ENCODE measurements around the gene PMVK.

Gene PMVK

DNA sequence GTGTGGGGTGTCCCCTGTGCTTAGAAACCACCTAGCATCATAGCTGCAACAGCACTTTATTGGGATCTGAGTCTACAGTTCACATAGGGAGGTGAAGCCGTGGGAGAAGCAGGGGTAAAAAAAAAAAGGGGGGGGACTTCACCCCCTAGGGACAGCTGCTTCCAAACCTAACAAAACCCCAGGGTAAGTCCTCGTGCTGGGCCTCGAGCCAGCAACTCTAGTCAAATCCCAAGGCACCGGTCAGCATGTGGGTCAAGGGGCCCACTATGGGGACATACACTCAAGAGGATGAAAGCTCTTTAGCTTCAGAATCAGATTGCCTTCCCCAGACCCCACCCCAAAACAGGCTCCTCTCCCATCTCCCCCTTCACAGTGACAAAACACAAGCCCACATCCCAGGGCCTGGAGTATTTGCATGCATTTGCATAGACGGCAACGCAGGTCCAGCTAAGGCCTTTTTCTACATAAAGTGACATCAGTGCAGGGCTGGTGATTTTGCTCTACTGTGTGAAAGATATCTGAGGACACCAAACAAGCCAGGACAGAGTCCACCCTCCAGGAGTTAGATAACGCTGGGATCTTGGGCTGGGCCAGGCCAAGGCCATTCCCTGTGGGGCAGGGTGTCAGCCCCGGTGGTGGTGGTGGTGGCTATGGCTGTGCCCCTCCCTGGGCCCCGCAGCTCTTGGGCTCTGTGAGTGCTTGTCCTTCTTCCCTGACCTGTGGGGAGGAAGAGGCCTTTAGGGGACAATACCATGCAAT lies 8.1 kb upstream of the PMVK start:
- DNase-seq (ENCODE audit: low spot score in 2 of 2) = no peak
- H3K9me3 Mint-ChIP-seq = no peaks in the 10 kb centered on the region
- ATAC-seq = no peak
- peaks cover 58% of the 10 kb centered on the region for H3K36me3 Mint-ChIP-seq
- H3K4me3 Mint-ChIP-seq = peak overlapping the region; percentile 49
- H3K27ac Mint-ChIP-seq = peak overlapping the region; percentile 84
- peaks cover 63% of the 10 kb centered on the region for H3K4me1 Mint-ChIP-seq

DNA sequence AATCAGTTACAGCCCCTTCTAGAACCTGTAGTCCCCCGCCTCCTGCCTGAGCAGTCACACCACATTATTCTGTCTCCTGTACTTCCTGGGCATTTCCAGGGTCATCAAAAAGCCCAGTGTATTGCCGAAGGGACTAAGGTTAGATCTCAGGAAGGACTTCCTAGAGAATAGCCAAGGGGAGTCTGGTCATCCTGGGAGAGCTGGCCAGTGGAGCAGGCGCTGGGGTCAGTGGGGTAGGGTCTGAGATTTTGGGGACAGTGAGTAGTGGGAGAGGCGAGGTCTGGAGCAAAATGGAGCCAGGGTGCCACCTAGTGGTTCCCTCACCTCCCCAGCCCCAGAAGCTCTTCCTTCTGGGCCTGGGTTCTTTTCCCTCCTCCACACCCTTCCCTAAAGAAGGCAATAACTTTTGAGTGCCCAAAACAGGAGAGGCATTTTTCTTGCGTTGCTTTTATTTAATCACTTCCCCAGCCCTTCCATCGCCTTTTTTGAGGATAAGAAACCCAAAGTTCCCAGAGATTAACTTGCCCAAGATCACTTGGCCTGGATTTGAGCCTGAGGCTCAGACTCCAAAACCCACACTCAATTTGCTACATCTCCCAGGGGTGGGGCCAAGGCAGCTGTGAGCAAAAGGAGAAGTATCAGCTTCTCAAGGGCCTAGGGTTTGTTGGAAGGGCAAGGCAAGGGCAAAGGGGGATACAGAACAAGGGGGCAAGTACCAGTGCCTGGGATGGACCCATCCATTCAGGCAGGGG lies 7.3 kb upstream of the PMVK start:
- Mint-ChIP-seq H3K27ac (peak overlapping the region; percentile 84), H3K4me1 (peaks cover 67% of the 10 kb centered on the region), H3K36me3 (peaks cover 55% of the 10 kb centered on the region), H3K4me3 (peak overlapping the region; percentile 49), H3K9me3 (no peaks in the 10 kb centered on the region)
- DNase-seq (ENCODE audit: low spot score in 2 of 2) = peak in 1 of 2 donors; percentile 67
- no peak for ATAC-seq

DNA sequence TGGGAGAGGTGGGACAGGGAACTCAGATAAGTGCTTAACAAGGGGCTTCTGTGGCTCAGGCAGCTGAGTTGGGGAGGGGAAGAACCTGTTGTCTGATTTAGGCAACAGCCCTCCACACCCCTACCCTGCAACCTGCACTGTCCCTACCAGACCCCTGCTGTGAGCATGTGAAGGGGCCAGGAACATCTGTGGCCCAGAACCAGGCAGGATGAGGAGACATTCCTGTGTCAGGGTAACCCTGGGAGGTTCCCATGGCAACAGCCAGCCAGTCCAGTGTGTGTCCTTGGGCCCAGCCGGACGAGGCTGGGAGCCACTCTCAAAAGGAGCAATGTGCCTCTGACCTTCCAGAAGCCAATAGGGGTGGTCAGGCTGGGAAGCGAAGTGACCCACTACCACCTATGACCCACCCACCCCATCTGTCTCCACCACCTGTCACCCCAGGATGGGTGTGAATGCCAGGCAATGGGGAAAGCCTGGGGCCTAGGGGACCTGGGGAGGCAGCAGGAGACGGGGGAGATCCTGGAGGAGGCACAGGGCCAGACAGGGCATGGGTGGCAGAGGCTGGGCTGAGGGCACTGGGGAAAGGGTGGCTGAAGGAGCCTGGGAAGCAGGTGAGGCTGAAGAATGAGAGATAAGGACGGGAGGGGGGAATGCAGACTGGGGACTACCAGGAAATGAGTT lies 5.0 kb upstream of the PMVK start:
- ATAC-seq = no peak
- H3K4me1 Mint-ChIP-seq = peaks cover 80% of the 10 kb centered on the region
- peak in 1 of 2 donors; percentile 58 for DNase-seq (ENCODE audit: low spot score in 2 of 2)
- H3K27ac Mint-ChIP-seq = peak overlapping the region; percentile 84
- H3K36me3 Mint-ChIP-seq = peaks cover 43% of the 10 kb centered on the region
- no peaks in the 10 kb centered on the region for H3K9me3 Mint-ChIP-seq
- H3K4me3 Mint-ChIP-seq = peak overlapping the region; percentile 49

DNA sequence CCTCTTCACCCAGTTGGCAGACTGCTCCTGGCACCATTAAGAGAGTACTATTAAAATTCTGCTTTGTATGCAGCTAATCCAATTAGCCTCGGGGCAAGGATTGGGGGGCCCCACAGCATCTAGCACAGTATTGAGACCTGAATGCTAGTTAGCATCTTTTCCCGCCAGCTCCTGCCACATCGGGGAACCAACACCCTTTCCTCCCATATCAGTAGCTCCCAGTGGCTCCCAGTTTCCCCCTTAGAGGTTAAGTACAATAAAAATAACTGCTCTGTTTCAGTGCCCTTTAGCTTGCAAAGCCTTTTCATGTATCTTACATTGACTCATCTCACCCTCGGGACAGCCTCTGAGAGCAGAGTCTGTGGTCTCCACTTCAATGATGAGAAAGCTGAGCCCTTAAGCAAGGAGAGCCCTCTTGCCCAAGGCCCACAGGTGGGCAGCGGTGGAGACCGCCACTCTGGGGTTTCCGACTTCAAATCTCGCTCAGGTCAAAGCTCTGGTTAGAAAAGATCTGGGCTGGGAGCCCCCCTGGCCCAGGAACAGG lies 4.2 kb upstream of the PMVK start:
- H3K4me1 Mint-ChIP-seq = peaks cover 78% of the 10 kb centered on the region
- H3K27ac Mint-ChIP-seq = peak overlapping the region; percentile 84
- no peak for DNase-seq (ENCODE audit: low spot score in 2 of 2)
- no peaks in the 10 kb centered on the region for H3K9me3 Mint-ChIP-seq
- H3K4me3 Mint-ChIP-seq = peak overlapping the region; percentile 49
- ATAC-seq = peak; percentile 32
- H3K36me3 Mint-ChIP-seq = peaks cover 39% of the 10 kb centered on the region

DNA sequence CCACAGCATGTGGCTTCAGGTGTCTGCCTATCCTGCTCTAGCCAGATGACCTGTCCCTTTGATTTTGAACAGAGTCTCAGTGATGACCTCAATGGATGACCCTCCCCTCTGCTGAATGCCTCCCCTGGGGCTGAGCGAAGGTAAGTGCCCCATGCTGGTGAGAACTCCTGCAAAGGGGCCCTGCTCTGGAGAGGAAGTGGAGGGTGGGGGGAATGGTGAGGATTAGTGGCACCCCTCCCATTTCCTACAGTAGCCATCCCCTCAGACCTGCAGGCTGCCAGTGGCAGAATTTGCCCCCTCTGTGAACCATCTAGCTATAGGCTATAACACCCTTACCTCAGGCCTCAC lies 3.7 kb upstream of the PMVK start:
- H3K27ac Mint-ChIP-seq = peak overlapping the region; percentile 84
- ATAC-seq (no peak), DNase-seq (ENCODE audit: low spot score in 2 of 2) (no peak)
- H3K4me3 Mint-ChIP-seq = peak overlapping the region; percentile 49
- H3K4me1 Mint-ChIP-seq = peaks cover 81% of the 10 kb centered on the region
- H3K36me3 Mint-ChIP-seq = peaks cover 35% of the 10 kb centered on the region
- H3K9me3 Mint-ChIP-seq = no peaks in the 10 kb centered on the region

DNA sequence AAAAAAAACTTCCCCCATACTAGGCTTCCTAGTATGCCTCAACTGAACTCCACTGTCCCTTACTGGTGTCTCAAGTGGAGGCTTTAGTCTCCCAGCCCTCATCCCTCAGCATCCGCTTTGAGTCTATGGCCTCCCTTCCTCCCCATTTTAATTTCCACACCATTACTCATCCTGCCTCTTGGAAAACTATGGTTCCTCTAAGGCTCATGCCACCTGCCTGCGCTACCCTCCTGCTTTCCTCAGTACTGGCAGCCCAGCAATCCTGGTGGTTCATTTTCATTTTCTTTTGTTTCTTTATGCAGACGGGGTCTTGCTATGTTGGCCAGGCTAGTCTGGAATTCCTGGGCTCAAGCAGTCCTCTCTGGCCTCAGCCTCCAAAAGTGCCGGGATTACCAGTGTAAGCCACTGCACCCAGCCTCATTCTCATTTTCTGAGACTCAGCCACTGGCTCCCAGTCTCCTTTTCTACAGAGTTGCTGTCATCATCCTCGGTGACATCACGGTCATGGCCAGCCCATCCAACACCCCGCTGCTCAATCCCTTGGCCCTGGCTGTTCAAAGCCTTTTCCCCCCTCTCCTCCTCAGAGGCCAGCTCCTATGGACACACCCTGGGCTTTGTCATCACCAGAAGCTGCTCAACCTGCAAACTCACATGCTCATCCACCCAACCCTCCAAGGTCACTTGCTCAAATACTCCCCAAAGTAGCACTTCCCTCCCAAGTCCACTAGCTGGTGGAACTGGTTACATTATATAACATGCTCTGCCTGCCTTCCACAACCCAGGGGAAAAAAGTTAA lies 2.3 kb upstream of the PMVK start:
- peaks cover 35% of the 10 kb centered on the region for H3K36me3 Mint-ChIP-seq
- peak overlapping the region; percentile 96 for H3K4me3 Mint-ChIP-seq
- DNase-seq (ENCODE audit: low spot score in 2 of 2) = no peak
- H3K27ac Mint-ChIP-seq = peak overlapping the region; percentile 100
- H3K4me1 Mint-ChIP-seq = peaks cover 74% of the 10 kb centered on the region
- H3K9me3 Mint-ChIP-seq = no peaks in the 10 kb centered on the region
- no peak for ATAC-seq

DNA sequence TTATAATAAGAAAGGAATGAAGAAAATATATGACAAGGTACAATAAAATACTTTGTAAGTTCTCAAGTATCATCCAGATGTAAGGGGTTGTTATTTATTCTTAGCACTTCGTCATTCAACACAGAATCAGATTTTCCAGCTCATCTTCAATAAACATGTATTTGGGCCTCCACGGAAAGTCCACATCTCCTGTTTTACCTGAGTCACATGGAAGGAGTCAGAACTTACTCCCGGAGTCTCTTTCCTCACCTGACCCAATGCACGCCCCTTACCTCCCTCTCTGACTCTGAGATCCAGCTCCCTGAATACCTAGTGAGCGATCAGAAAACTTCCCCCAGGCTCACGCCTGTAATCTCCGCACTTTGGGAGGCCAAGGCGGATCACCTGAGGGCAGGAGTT lies 1.5 kb upstream of the PMVK start:
- H3K9me3 Mint-ChIP-seq = no peaks in the 10 kb centered on the region
- H3K27ac Mint-ChIP-seq = peak overlapping the region; percentile 100
- no peak for ATAC-seq

DNA sequence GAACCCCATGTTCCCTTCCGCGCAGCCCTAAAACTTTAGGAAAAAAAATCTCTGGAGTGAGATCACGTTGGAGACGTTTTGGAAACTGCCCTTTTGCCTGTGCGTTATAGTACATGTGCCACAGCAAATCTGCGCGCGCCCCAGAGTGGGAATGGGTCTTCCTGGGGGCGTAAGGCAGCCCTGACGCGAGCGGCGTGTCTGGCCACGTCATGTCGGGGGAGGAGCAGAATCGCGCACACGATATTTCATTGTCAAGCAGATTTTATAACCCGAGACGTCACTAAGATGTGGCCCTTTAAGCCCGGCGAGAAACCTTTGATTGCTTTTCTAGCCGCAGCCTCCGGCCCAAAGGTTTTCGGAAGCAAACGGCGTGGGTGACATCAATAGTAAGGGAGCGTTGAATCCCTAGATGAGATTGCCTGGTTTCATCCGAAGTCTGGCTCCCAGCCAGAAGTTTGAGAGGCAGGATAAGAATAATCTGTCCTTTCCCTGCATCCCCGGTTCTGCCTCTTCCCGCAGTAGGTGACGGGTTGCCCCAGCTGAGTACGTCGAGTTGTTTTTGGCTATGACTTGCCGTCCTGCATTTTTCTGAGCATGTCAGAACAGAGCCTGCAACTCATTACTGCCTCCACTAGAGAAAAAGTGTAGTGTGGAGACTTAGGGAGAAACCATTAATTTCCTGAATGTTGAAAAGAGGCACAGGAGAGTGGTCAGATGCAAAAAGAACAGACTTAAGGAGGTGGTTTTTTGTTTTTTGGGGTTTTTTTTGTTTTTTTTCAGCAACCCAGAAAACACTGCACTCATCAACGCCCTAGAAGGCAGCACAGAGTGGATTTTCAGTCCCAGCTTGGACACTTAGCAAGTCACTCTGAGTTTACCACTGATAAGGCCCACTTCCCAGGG lies 817 bp upstream of the PMVK start:
- DNase-seq (ENCODE audit: low spot score in 2 of 2) (peak in 1 of 2 donors; percentile 80), ATAC-seq (peak; percentile 88)
- Mint-ChIP-seq H3K27ac (peak overlapping the region; percentile 100), H3K4me1 (peaks cover 59% of the 10 kb centered on the region), H3K4me3 (peak overlapping the region; percentile 96), H3K9me3 (no peaks in the 10 kb centered on the region), H3K36me3 (peaks cover 26% of the 10 kb centered on the region)

More for the DNA sequence above, 1.5 kb upstream of the PMVK start:
- peak overlapping the region; percentile 96 for H3K4me3 Mint-ChIP-seq
- peaks cover 65% of the 10 kb centered on the region for H3K4me1 Mint-ChIP-seq
- no peak for DNase-seq (ENCODE audit: low spot score in 2 of 2)
- peaks cover 27% of the 10 kb centered on the region for H3K36me3 Mint-ChIP-seq

GRCh38 chr1:154935749-154936554 lies 567 bp downstream of the PMVK start:
- peak overlapping the region; percentile 100 for H3K27ac Mint-ChIP-seq
- H3K36me3 Mint-ChIP-seq = peaks cover 27% of the 10 kb centered on the region
- no peak for ATAC-seq
- H3K9me3 Mint-ChIP-seq = no peaks in the 10 kb centered on the region
- DNase-seq (ENCODE audit: low spot score in 2 of 2) = no peak
- peaks cover 45% of the 10 kb centered on the region for H3K4me1 Mint-ChIP-seq
- H3K4me3 Mint-ChIP-seq = peak overlapping the region; percentile 96

- no peak for DNase-seq (ENCODE audit: low spot score in 2 of 2)
- H3K36me3 Mint-ChIP-seq = peaks cover 35% of the 10 kb centered on the region
- no peaks in the 10 kb centered on the region for H3K9me3 Mint-ChIP-seq
- peaks cover 34% of the 10 kb centered on the region for H3K4me1 Mint-ChIP-seq
- peak overlapping the region; percentile 96 for H3K4me3 Mint-ChIP-seq
- no peak overlapping the region for H3K27ac Mint-ChIP-seq
- ATAC-seq = no peak
Observed at GRCh38 chr1:154934358-154934948, 2.1 kb downstream of the PMVK start.

DNA sequence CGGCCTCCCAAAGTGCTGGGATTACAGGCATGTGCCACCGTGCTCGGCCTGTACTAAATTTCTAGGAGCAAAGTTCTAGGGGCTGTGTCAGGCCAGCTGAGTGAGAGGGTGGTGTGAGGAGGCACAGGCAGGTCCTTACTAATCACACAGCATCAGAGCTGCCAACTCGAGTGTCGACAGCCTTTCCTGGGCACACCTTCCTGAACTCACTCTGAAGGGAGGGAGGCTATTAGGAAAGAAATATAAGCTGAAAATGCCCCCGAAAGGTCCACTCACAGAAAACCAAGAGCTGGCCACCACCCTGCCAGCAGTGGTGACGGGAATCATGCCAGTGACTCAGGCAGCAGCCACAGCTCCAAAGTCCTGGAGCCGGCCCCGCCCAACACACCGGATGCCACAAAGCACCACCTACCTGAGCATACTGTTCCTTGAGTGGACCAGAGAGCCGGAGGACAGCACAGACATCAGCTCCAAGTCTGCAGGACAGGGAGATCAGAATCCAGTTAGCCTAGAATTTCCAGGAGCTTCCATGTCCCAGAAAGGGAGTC lies 4.5 kb downstream of the PMVK start:
- Mint-ChIP-seq H3K9me3 (no peaks in the 10 kb centered on the region), H3K4me1 (peaks cover 21% of the 10 kb centered on the region), H3K36me3 (peaks cover 53% of the 10 kb centered on the region), H3K4me3 (no peak overlapping the region), H3K27ac (no peak overlapping the region)
- DNase-seq (ENCODE audit: low spot score in 2 of 2) (no peak), ATAC-seq (no peak)

DNA sequence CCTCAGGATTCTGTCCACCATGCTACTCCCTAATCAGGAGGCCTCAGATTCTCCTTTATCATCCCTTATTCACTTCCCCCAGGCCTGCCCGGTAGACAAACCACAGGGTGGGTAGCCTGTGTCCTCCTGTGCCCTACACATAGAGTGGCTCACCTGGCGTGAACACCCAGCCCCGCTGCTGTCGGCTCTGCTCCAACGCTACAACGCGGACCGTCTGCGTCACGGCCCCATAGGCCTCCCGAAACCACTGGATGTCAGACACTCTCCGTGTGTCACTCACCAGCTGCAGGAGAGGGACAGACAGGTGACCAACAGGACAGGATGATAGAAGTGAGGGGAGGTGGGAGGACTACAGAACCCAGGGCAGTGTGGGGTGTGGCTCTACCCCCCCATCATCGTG lies 10.3 kb downstream of the PMVK start:
- peak overlapping the region; percentile 90 for H3K27ac Mint-ChIP-seq
- DNase-seq (ENCODE audit: low spot score in 2 of 2) = no peak
- H3K4me1 Mint-ChIP-seq = peaks cover 24% of the 10 kb centered on the region
- H3K36me3 Mint-ChIP-seq = peaks cover 80% of the 10 kb centered on the region
- ATAC-seq = no peak
- no peaks in the 10 kb centered on the region for H3K9me3 Mint-ChIP-seq
- no peak overlapping the region for H3K4me3 Mint-ChIP-seq
